Ureter (tissue), 1 donor: ENCODE measurements around the gene SV2B. TPM values are rescaled to one million over a fixed set of nuclear protein-coding genes. Genes with fewer than 3 reads are reported as not detected.
"Not testable (repeated sequence)": the region's sequence is repeated elsewhere in the genome, so short reads cannot be mapped to it uniquely, and the experiment has no call there.

Experiments
- DNase-seq: peaks from one replicate; pipeline ENCODE4 v3.0.0-alpha.2; 2020; ENCODE audit warnings: low spot score
- total RNA-seq: library from RNA; stranded (reverse); gene quantifications from one replicate; pipeline ENCODE4 v1.2.4, GENCODE V29; 2023
- donor health status: DM: yes; HTN: yes; CAD: no.

Gene SV2B
- 2.3 TPM for total RNA-seq

- no peak for DNase-seq
Measured at GRCh38 chr15:91099995-91100813, at the start of gene SV2B. Gene SV2B, plus strand, starts transcription at chr15:91100257. Its CDS starts 126,007 bp downstream, at chr15:91226264.

- no peak for DNase-seq
Measured at GRCh38 chr15:91051248-91051647, 48.8 kb upstream of the SV2B start.

DNA sequence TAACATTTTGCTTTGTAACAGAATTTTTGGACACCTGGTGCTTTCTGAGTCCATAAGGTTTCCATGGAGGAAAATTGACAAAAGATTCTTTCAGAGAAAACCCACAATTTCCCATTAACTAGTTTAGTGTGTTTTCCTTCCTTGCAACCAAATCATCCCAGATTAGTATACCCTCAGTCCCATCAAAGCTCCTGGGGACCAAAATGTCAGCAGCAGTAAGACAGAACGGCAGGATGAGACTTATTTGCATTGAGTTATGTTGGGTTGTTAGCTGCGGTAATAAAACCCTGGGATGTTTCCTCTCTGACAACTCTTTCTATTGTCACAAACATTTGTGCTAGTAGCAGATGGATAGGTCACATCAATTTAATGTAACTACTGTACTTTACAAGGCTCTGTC, 45.2 kb upstream of the SV2B start:
- DNase-seq = no peak

DNA sequence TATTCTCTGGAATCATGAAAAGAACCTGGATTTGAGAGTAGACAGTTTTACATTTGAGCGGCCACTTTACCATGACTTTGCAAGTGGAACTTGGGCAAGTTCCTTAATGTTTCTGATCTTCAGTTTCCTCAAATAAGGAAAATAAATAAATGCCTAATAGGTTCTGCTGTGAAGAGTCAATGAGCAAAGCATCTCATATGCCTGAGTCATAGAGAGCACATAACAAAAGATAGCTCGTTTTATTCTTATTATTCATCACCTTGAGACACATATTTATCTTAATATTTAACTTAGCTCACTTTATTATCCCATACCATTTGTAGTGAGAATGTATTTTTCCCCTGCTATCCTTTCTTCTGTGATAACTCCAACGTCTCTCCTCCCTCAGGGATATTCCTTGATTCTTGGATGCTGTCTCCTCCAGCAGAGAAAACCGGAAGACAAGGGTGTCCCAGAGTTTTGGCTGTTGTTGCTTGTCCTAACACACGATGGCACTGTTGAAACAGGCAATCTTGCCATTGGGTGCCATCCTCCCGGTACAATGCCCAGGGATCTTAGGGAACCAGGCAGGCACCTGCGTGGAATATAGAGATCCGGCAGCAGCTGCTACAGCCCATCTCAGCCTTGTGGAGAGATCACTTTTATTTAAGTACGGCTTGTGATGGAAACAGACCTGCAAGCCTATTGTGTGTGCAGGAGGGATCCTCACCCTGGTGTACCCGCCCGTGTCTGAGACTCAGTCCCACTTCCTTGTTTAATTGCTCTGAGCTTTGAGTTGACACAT, 44.3 kb upstream of the SV2B start:
- DNase-seq = peak; percentile 63

GRCh38 chr15:91061230-91061629, 38.8 kb upstream of the SV2B start:
- DNase-seq = no peak

- no peak for DNase-seq
Measured at GRCh38 chr15:91061997-91062396, 38.1 kb upstream of the SV2B start.

DNA sequence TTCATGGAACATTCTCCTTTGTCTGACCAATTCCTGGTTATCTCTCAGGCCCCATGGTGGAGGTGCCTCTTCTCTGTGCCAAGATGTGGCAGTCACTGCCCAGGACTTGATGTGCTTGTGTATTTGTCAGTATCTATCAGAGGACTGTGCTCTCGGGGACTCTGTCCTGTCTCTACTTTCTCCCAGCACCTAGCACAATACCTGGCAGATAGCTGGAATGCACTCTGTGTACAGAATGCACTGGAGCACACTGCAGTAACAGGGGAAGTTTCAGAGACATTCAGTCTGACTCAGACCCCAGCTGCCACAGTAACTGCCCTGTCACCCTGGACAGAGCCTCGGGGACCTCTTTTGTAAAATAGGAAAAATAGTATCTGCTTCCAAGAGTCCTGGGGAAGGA, 34.6 kb upstream of the SV2B start:
- DNase-seq = no peak

- no peak for DNase-seq
Measured at GRCh38 chr15:91067036-91067435, 33.0 kb upstream of the SV2B start.

GRCh38 chr15:91068436-91068835, 31.6 kb upstream of the SV2B start:
- no peak for DNase-seq

DNA sequence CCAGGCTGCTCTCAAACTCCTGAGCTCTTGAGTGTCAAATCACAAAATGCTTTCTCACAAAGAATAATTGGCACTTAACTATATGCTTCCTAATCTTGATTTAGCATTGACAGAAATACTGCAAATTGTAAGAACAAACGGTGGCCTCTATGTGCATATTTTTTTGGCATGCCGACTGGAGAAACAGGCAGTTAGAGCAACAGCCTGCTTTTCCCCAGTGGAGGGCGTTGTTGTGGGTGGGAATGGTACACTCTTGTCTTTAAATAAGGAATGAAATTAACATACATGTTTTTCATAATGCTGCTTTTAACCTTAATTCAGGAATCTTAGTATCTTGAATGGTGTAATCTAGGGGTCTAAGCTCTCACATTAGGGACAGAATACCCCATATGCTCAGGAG, 31.1 kb upstream of the SV2B start:
- DNase-seq = no peak

- DNase-seq = no peak
Measured at GRCh38 chr15:91070872-91071271, 29.2 kb upstream of the SV2B start.

DNA sequence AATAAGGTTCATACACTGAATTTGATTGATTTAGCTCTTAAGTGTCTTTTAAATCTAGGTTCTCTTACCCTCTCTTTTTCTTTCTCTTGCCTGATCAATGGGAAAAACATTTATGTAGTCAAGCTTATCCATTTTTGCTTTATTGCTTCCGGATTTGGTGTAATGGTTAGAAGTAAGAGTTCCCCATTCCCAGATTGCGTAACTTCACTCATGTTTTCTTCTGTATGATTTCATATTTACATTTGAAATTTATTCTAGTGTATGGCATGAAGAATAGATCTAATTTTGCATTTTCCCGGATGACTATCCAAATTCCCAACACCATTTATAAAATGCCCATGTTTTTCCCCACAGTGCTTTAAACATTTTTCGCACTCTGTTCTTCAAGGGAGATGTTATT, 27.9 kb upstream of the SV2B start:
- no peak for DNase-seq

- DNase-seq = no peak
Measured at GRCh38 chr15:91073077-91073476, 27.0 kb upstream of the SV2B start.

DNA sequence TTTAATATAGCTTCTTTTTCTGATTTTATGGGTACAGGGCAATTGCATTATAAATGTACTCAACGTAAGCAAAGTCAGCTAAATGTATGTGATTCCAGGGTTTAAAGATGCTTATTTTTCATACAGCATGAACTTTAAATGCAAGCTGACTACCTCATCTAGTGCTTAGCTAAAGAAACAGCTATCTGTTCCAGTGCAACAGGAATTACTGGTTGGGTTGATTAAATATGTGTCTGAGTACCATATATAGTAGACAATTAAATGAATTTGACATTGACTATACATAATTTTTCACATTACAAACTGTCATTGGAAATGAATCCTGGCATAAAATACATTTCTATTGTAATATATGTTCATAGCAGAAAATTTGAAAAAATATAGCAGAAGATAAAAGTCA, 26.3 kb upstream of the SV2B start:
- DNase-seq = no peak

DNA sequence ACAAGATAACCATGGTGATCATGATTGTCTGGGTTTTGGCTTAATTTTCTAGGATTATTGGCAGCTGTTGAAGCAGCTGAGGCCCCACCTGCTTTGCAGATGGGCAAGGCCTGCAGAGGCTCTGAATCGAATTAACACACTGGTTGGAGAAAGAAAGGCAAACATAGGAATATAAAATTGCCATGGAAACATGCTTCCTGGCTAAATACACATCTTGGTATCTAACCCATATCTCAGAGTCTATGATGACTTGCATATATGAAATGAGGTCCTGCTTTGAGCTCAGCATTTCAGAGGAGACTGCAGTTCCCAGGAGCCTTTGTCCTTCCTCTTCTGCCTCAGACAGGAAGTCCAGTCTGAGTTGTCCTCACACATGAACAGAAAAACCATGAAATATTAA, 24.3 kb upstream of the SV2B start:
- DNase-seq = no peak

- DNase-seq = no peak
Measured at GRCh38 chr15:91077029-91077428, 23.0 kb upstream of the SV2B start.

- DNase-seq = not testable (repeated sequence)
Measured at GRCh38 chr15:91093866-91094265, 6.2 kb upstream of the SV2B start.

DNA sequence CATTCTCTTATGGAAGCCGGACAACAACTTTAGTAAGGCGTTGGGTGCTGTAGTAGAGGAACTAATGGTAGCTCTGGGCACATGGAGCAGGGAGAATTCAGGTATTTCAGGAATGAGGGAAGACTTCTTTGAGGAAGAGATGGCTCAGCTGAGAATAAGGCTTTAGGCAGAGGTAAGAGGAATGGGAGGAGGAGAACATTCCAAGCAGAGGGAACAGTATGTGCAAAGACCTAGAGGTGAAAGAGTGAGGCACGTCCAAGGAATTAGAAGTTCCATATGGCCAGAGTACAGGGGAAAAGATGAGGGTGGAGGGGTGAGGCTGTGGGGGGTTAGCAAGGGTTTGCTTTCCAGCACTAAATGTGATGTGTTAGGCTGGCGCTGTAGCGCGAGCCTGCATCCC, 1.6 kb upstream of the SV2B start:
- no peak for DNase-seq

DNA sequence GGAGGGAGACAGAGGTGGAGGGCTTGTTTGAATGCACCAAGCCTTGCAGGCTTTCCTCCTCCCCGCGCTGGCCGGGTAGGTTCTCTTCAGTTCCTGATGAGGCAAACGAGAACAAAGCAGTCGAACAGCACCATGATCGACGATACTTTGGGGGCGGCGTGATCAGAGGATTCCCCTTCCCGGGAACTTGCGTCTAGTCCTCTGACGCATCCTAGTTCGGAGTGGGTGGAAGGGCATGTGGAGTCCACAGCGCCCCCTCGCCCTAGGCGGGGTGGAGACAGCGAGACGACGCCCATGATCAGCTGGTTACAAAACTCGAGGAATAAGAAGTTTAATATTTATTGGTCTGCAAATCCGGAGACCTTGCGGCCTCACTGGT, 452 bp upstream of the SV2B start:
- no peak for DNase-seq

DNA sequence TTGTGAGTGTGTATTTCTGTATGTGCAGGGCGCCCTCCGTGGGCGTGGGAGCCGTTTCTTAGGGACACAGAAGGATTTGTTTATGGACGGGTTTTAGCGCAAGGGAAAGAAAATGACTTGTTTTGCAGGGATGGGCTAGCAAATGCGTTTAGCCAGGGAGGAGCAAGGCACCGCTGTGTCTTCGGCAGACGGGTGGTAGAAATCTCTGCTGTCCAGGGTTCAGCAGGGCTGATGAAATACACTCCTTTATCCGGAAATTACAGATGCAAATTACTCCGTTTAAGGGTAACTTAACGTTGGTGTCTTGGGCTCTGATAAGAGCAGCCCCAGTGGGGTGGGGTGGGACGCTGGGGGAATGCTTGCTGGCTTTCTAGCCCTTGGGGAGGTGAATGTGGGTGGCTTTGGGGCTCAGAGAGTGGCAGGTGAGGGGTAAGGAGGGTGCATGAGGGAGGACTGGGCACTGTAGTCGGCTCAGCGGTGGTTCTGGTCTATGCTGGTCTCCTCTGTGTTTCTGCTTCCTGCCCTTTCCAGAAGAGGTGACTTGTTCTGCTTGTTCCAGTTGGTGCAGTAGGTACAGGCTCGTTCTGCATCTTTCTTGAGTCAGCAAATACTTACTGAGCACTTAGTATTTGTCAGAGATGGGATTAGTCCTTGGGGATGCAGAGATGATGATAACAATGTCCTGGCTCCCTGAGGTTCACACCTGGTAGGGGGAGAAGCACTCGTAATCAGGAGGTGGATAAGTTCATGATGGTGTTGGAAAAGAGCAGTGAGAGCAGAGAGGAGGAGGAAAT, 954 bp downstream of the SV2B start:
- DNase-seq = no peak

DNA sequence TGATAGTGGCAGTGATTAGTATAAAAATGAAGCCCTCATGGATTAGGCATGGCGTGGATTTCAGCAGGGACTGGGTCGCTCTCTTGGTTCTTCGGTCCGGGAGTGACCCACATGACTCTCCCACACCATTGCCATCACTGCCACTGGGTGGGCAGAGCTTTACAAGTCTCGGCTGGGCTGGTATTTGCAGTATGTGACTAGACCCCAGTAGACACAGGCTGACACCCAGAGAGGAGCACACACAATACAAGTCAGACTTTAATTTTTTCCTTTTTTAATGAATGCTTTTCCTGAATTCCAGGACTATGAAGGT, 1.5 kb downstream of the SV2B start:
- DNase-seq = no peak

DNA sequence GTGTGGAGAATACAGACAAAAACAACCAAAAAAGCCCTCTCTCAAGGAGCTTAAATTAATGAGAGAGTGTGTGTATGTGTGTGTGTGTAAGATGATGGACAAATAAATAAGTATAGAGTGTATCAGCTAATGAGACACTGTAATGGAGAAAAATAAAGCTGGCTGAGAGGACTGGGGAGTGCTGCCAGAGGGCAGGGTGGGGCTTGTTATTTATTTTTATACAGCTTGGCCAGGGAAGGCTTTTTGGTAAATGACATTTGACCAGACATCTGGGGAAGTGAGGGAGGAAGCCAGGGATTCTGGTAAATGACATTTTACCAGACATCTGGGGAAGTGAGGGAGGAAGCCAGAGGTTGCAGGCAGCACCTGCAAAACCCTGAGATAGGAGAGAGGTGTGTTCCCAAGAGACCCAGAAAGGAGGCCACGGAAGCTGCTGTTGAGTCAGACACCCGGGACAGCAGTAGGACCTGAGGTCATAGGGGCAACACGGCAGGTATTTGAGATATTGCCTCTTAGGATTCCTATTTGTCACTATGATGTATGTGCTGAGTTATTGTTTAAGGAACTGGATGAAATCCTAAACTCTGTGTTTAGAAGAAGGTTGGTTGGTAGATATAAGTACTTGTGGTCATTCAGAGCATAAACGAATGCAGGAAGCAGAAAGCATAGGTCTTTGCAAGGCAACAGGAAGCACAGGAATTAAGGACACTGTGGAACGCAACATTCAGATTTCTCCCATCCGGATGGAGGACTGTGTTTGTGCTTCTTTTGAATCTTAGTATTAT, 2.7 kb downstream of the SV2B start:
- DNase-seq = no peak
